D341Med (cell line): Measurements from ENCODE around the gene CR2.
"Not testable (repeated sequence)": the region's sequence is repeated elsewhere in the genome, so short reads cannot be mapped to it uniquely, and the experiment has no call there.

Source experiments
- DNase-seq: peaks from one replicate; pipeline ENCODE4 v3.0.0; 2012; ENCODE audit warnings: low spot score

The CR2 gene

GRCh38 chr1:207514890-207515289, 60.8 kb downstream of the CR2 start:
- no peak for DNase-seq

GRCh38 chr1:207516729-207517128, 62.6 kb downstream of the CR2 start:
- no peak for DNase-seq

GRCh38 chr1:207518608-207519236, 64.6 kb downstream of the CR2 start:
- no peak for DNase-seq

- no peak for DNase-seq
Measured at GRCh38 chr1:207519505-207520399, 65.6 kb downstream of the CR2 start.

- not testable (repeated sequence) for DNase-seq
Measured at GRCh38 chr1:207520400-207521345, 66.5 kb downstream of the CR2 start.

DNA sequence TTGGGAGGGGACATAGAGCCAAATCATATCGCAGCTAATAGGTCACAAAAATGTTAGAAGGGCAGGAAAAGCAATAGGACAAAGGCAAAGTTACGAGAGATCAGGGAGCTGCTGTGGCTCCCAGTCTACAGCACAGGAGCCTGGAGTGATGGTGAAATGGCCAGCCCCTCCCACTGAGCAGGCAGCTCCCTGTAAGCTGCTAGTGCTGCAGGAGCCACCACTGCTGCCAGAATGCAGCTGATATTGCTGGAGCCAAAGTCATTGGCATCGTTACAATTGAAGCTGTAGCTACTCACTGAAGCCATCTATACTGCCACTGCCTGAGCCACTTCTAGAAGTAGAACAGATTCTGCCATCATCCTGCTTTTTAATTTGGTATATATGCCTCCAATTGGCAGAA, 71.1 kb downstream of the CR2 start:
- not testable (repeated sequence) for DNase-seq

- DNase-seq = not testable (repeated sequence)
Measured at GRCh38 chr1:207528401-207528800, 74.3 kb downstream of the CR2 start.

GRCh38 chr1:207536263-207536662, 82.1 kb downstream of the CR2 start:
- not testable (repeated sequence) for DNase-seq
